HG03558 (cell line): ENCODE data around the gene RASSF8.

ENCODE experiments used
- ATAC-seq: cut with Tn5 transposase; IDR thresholded peaks from one replicate; pipeline ENCODE4 v1.9.1; 2021; ENCODE audit warnings: moderate number of reproducible peaks; ENCODE audit not compliant: unreplicated experiment; ENCODE audit errors: extremely low read depth

Gene RASSF8

GRCh38 chr12:26026713-26027112, 68.2 kb downstream of the RASSF8 start:
- no peak for ATAC-seq

- ATAC-seq: no peak
Measured at GRCh38 chr12:26027401-26027800, 68.9 kb downstream of the RASSF8 start.

- ATAC-seq: no peak
Measured at GRCh38 chr12:26028953-26029735, 70.7 kb downstream of the RASSF8 start.

- ATAC-seq: no peak
Measured at GRCh38 chr12:26029736-26030022, 71.2 kb downstream of the RASSF8 start.

- no peak for ATAC-seq
Measured at GRCh38 chr12:26030371-26030770, 71.9 kb downstream of the RASSF8 start.

- ATAC-seq: no peak
Measured at GRCh38 chr12:26031318-26031717, 72.8 kb downstream of the RASSF8 start.

- ATAC-seq: no peak
Measured at GRCh38 chr12:26031827-26032226, 73.3 kb downstream of the RASSF8 start.

- no peak for ATAC-seq
Measured at GRCh38 chr12:26032290-26032689, 73.8 kb downstream of the RASSF8 start.

- no peak for ATAC-seq
Measured at GRCh38 chr12:26032719-26033241, 74.3 kb downstream of the RASSF8 start.

- ATAC-seq: no peak
Measured at GRCh38 chr12:26034371-26035142, 76.1 kb downstream of the RASSF8 start.

GRCh38 chr12:26036877-26037276, 78.4 kb downstream of the RASSF8 start:
- no peak for ATAC-seq

- no peak for ATAC-seq
Measured at GRCh38 chr12:26037615-26038220, 79.2 kb downstream of the RASSF8 start.

GRCh38 chr12:26042645-26043044, 84.2 kb downstream of the RASSF8 start:
- no peak for ATAC-seq

- no peak for ATAC-seq
Measured at GRCh38 chr12:26043135-26044006, 84.9 kb downstream of the RASSF8 start.

- ATAC-seq: no peak
Measured at GRCh38 chr12:26044007-26044394, 85.5 kb downstream of the RASSF8 start.

- ATAC-seq: no peak
Measured at GRCh38 chr12:26044592-26044991, 86.1 kb downstream of the RASSF8 start.

- no peak for ATAC-seq
Measured at GRCh38 chr12:26046203-26046602, 87.7 kb downstream of the RASSF8 start.

GRCh38 chr12:26046906-26047305, 88.4 kb downstream of the RASSF8 start:
- no peak for ATAC-seq

GRCh38 chr12:26047401-26048226, 89.1 kb downstream of the RASSF8 start:
- ATAC-seq: no peak
